PC-3 (cell line): ENCODE data around the gene CLEC1A. TPM values are rescaled to one million over a fixed set of nuclear protein-coding genes. Genes with fewer than 3 reads are reported as not detected.
A peak's percentile ranks its signal among the peaks of the same experiment; 100 is the strongest.

ENCODE experiments used
- ATAC-seq: fragments of 200-7000 bp; cut with Tn5 transposase; 2 replicates; pipeline ENCODE4 v1.9.1; 2020; ENCODE audit warnings: mild to moderate bottlenecking, moderate library complexity
- BruUV-seq: library from RNA; stranded (reverse); fragments of 400-500 nt; replicated peaks from 2 replicates; lab custom pipeline; 2021; lab: Mats Ljungman, UMichigan
- CTCF ChIA-PET: fragments of 300-600 bp; sonication (Branson Sonifier 250); formaldehyde crosslinking; loops from one replicate; lab custom pipeline; 2022; ENCODE audit warnings: antibody characterized with exemption; lab: Charles Lee
- POLR2A ChIA-PET: fragments of 300-600 bp; sonication (Branson Sonifier 250); formaldehyde crosslinking; loops from one replicate; lab custom pipeline; 2022; ENCODE audit warnings: antibody characterized with exemption; ENCODE audit not compliant: unreplicated experiment; lab: Charles Lee
- DNase-seq: peaks from one replicate; pipeline ENCODE4 v3.0.0-alpha.2; 2015
- H2AFZ ChIP-seq: fragments of 300-600 bp; sonication (generic); 2 replicates; pipeline ENCODE4 v1.6.0; 2016; ENCODE audit warnings: antibody characterized with exemption, low read length
- H3F3A ChIP-seq: fragments of 300-600 bp; sonication (generic); one replicate; pipeline ENCODE4 v1.6.0; 2017; ENCODE audit warnings: antibody characterized with exemption, low read length, control low read depth, mild to moderate bottlenecking; ENCODE audit not compliant: unreplicated experiment
- H3K27ac ChIP-seq: fragments of 300-600 bp; sonication (generic); 2 replicates; pipeline ENCODE4 v1.5.1; 2016; ENCODE audit warnings: mild to moderate bottlenecking, low read length
- H3K27me3 ChIP-seq: fragments of 300-600 bp; sonication (generic); 2 replicates; pipeline ENCODE4 v1.6.1; 2016; ENCODE audit warnings: low read length, mixed read lengths
- H3K36me3 ChIP-seq: fragments of 300-600 bp; sonication (generic); 2 replicates; pipeline ENCODE4 v1.6.1; 2016; ENCODE audit warnings: low read depth, mixed run types, low read length, mixed read lengths
- H3K4me1 ChIP-seq: fragments of 300-600 bp; sonication (generic); 2 replicates; pipeline ENCODE4 v1.5.1; 2016; ENCODE audit warnings: low read length; ENCODE audit not compliant: insufficient read depth
- H3K4me2 ChIP-seq: fragments of 300-600 bp; sonication (generic); 2 replicates; pipeline ENCODE4 v1.6.0; 2016; ENCODE audit warnings: low read length
- H3K4me3 ChIP-seq: fragments of 300-600 bp; sonication (generic); 2 replicates; pipeline ENCODE4 v1.5.1; 2016; ENCODE audit warnings: mild to moderate bottlenecking, low read length, mixed read lengths
- H3K79me2 ChIP-seq: fragments of 300-600 bp; sonication (generic); 2 replicates; pipeline ENCODE4 v1.6.1; 2017; ENCODE audit warnings: low read length, mixed read lengths
- H3K9ac ChIP-seq: fragments of 300-600 bp; sonication (generic); 2 replicates; pipeline ENCODE4 v1.6.0; 2016; ENCODE audit warnings: mild to moderate bottlenecking, low read length
- H3K9me2 ChIP-seq: fragments of 300-600 bp; sonication (generic); replicated peaks from 2 replicates; pipeline ENCODE4 v1.6.1; 2016; ENCODE audit warnings: mixed run types, low read length, mixed read lengths
- H3K9me3 ChIP-seq: fragments of 300-600 bp; sonication (generic); 2 replicates; pipeline ENCODE4 v1.6.1; 2016; ENCODE audit warnings: low read length, mixed read lengths
- H4K20me1 ChIP-seq: fragments of 300-600 bp; sonication (generic); 2 replicates; pipeline ENCODE4 v1.6.1; 2016; ENCODE audit warnings: low read length, mixed read lengths
- EZH2 ChIP-seq: fragments of 300-600 bp; sonication (generic); IDR thresholded peaks from one replicate; pipeline ENCODE4 v1.6.1; 2017; ENCODE audit warnings: antibody characterized with exemption, mild to moderate bottlenecking, low read length; ENCODE audit not compliant: unreplicated experiment
- EZH2phosphoT487 ChIP-seq: fragments of 300-600 bp; sonication (generic); IDR thresholded peaks from 2 replicates; pipeline ENCODE4 v1.6.1; 2018; ENCODE audit warnings: mild to moderate bottlenecking, antibody characterized with exemption, low read length, borderline replicate concordance
- intact Hi-C: fragments of 100-400 bp; cut with micrococcal nuclease; formaldehyde crosslinking; loops from 2 replicates; pipeline ENCODE4 v1.9.0; 2023
- total RNA-seq: library from RNA; depleted of rRNA; stranded (reverse); fragments of >200 nt; gene quantifications from 2 replicates; pipeline ENCODE4 v1.2.3, GENCODE V29; 2014
- TF ChIP-seq, protein P1 (sequence below): fragments of 300-600 bp; sonication (generic); conservative IDR thresholded peaks from 2 replicates; pipeline ENCODE4 v1.5.1; 2017; ENCODE audit warnings: antibody characterized with exemption, low read depth, mild to moderate bottlenecking, low read length

The CLEC1A gene
- total RNA-seq, 1 experiment from 2014 or later = not detected

DNA sequence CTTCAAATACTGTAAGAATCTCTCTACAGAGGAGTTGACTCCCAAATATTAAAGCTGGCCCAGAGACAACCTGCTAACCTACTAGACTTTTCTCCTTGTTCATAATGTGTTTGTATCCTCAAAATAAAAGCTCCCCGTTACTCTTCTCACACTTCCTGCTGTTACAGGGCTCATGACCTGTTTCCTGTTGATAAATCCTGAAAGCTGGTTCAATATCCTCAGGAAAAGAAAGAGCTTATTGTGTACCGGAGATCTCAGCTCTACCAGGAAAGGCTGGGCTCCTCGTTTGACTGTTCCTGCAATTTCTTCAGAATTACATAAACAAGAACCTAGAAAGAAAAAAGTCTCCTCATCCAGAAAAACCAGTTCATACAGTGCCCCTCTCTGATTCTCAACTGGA, 30.8 kb downstream of the CLEC1A start:
- H3K79me2 ChIP-seq = no peaks in the 10 kb centered on the region
- H3K4me2 ChIP-seq = no peak overlapping the region
- TF ChIP-seq EZH2phosphoT487 (no peak), EZH2 (no peak)
- TF ChIP-seq, protein P1, sequence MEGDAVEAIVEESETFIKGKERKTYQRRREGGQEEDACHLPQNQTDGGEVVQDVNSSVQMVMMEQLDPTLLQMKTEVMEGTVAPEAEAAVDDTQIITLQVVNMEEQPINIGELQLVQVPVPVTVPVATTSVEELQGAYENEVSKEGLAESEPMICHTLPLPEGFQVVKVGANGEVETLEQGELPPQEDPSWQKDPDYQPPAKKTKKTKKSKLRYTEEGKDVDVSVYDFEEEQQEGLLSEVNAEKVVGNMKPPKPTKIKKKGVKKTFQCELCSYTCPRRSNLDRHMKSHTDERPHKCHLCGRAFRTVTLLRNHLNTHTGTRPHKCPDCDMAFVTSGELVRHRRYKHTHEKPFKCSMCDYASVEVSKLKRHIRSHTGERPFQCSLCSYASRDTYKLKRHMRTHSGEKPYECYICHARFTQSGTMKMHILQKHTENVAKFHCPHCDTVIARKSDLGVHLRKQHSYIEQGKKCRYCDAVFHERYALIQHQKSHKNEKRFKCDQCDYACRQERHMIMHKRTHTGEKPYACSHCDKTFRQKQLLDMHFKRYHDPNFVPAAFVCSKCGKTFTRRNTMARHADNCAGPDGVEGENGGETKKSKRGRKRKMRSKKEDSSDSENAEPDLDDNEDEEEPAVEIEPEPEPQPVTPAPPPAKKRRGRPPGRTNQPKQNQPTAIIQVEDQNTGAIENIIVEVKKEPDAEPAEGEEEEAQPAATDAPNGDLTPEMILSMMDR = no peak
- intact Hi-C loops = no loop called here
- H3K9me2 ChIP-seq = no peaks in the 10 kb centered on the region
- no peak for ATAC-seq
- H3K4me3 ChIP-seq = no peak overlapping the region
- BruUV-seq = no TSS peak
- no peaks in the 10 kb centered on the region for H3F3A ChIP-seq
- CTCF ChIA-PET = no interaction called here
- no peak overlapping the region for H3K9ac ChIP-seq
- DNase-seq = no peak
- H3K4me1 ChIP-seq = no peaks in the 10 kb centered on the region
- POLR2A ChIA-PET = no interaction called here
- no peaks in the 10 kb centered on the region for H3K9me3 ChIP-seq
- H4K20me1 ChIP-seq = no peaks in the 10 kb centered on the region
- no peaks in the 10 kb centered on the region for H3K36me3 ChIP-seq
- H2AFZ ChIP-seq = no peak overlapping the region
- peaks cover 5% of the 10 kb centered on the region; the same call in 1 of the 2 replicates for H3K27me3 ChIP-seq
- no peak overlapping the region for H3K27ac ChIP-seq

DNA sequence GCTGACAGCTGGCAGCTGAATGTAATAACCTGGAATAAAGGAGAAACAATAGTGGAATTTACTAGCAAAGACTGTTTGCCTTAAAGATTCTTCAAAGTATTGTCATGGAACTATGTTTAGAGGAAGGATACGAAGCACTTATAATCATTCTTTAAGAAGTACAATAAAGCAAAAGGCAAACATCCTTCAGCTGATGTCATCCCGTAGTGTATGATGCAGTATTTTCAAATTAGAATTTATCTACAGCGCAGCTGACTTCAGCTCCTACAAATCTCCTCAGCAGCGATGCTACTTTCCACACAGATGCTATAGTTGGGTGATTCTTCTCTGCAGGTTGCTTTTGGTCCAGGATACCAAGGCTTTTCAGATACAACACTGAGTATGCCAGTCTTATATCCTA, 31.5 kb downstream of the CLEC1A start:
- intact Hi-C loops = no loop called here
- no peaks in the 10 kb centered on the region for H3K4me1 ChIP-seq
- ATAC-seq = peak; percentile 65

DNA sequence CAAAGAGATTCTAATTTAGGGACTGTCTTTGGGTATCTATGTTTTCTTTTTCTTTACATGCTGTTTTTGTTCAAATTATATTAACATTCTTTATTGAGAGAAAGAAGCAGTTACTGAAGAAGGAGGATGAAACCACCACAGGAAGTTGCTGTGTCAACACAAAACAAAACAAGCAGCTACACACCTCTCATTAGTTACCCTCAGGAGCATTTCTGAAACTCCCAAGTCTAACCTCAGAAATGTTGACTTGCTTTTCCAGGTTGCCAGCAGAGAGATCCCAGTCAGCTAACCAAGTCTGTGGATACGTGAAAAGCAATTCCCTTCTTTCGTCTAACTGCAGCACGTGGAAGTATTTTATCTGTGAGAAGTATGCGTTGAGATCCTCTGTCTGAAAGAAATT, 33.5 kb downstream of the CLEC1A start:
- Histone ChIP-seq H3F3A (no peaks in the 10 kb centered on the region), H3K4me1 (no peaks in the 10 kb centered on the region), H4K20me1 (no peaks in the 10 kb centered on the region), H2AFZ (no peak overlapping the region), H3K9me3 (no peaks in the 10 kb centered on the region), H3K27me3 (peaks cover 18% of the 10 kb centered on the region), H3K36me3 (no peaks in the 10 kb centered on the region), H3K4me2 (no peak overlapping the region), H3K27ac (no peak overlapping the region), H3K4me3 (no peak overlapping the region), H3K9ac (no peak overlapping the region), H3K79me2 (no peaks in the 10 kb centered on the region), H3K9me2 (no peaks in the 10 kb centered on the region)
- TF ChIP-seq, protein P1 = no peak
- TF ChIP-seq EZH2 = no peak
- TF ChIP-seq EZH2phosphoT487 = no peak
- CTCF ChIA-PET = no interaction called here
- POLR2A ChIA-PET = no interaction called here
- no TSS peak for BruUV-seq
- DNase-seq (no peak), ATAC-seq (no peak)
- intact Hi-C loops = no loop called here

More for the DNA sequence above, 31.5 kb downstream of the CLEC1A start:
- ChIA-PET CTCF (no interaction called here), POLR2A (no interaction called here)
- peak; percentile 7 for DNase-seq
- H3K36me3 ChIP-seq = no peaks in the 10 kb centered on the region
- H3K9me3 ChIP-seq = no peaks in the 10 kb centered on the region
- H3K4me3 ChIP-seq = no peak overlapping the region
- peaks cover 5% of the 10 kb centered on the region for H3K27me3 ChIP-seq
- no TSS peak for BruUV-seq
- TF ChIP-seq EZH2 (no peak), EZH2phosphoT487 (no peak)
- TF ChIP-seq, protein P1 = no peak
- H3K9me2 ChIP-seq = no peaks in the 10 kb centered on the region
- no peak overlapping the region for H3K4me2 ChIP-seq
- H3F3A ChIP-seq = no peaks in the 10 kb centered on the region
- H3K27ac ChIP-seq = no peak overlapping the region
- H3K79me2 ChIP-seq = no peaks in the 10 kb centered on the region
- no peaks in the 10 kb centered on the region for H4K20me1 ChIP-seq
- H2AFZ ChIP-seq = no peak overlapping the region
- H3K9ac ChIP-seq = no peak overlapping the region
